Large intestine (tissue), 12 donors: ENCODE measurements around the gene ZCCHC24. TPM values are rescaled to one million over a fixed set of nuclear protein-coding genes. Genes with fewer than 3 reads are reported as not detected.

Experiments
- DNase-seq, 2 donors: peaks; one replicate each; pipeline versions ENCODE4 v3.0.0 to v3.0.0-alpha.2; 2013
- H3K27ac ChIP-seq: one replicate; pipeline ENCODE4 v1.5.1; 2013; ENCODE audit warnings: low read length
- H3K27me3 ChIP-seq: 2 replicates; pipeline ENCODE4 v1.6.1; 2013; ENCODE audit warnings: low read length; ENCODE audit not compliant: control insufficient read depth, insufficient read depth
- H3K36me3 ChIP-seq: 2 replicates; pipeline ENCODE4 v1.6.1; 2013; ENCODE audit warnings: low read length; ENCODE audit not compliant: control insufficient read depth, insufficient read depth
- H3K4me1 ChIP-seq: one replicate; pipeline ENCODE4 v1.6.1; 2013; ENCODE audit warnings: low read length; ENCODE audit not compliant: control insufficient read depth, insufficient read depth
- H3K4me3 ChIP-seq: one replicate; pipeline ENCODE4 v1.5.1; 2013; ENCODE audit warnings: low read length
- H3K9me3 ChIP-seq: one replicate; pipeline ENCODE4 v1.6.1; 2013; ENCODE audit warnings: mild to moderate bottlenecking, low read depth, low read length, moderate library complexity; ENCODE audit not compliant: control insufficient read depth
- WGBS: methylation state at CpG from one replicate; pipeline ENCODE4 v1.1.5; 2013; ENCODE audit warnings: low lambda C conversion rate; ENCODE audit not compliant: insufficient coverage; 5-methylcytosine and 5-hydroxymethylcytosine counted together
- long read RNA-seq, 11 donors: transcript quantifications; one replicate each; lab custom pipeline, GENCODE V29; 2026
- polyA plus RNA-seq: library from polyadenylated mRNA; unstranded; fragments of 120-200 nt; gene quantifications from one replicate; pipeline ENCODE4 v1.2.1, GENCODE V29; 2013

Gene ZCCHC24
- polyA plus RNA-seq, result 23.8 TPM
- long read RNA-seq, donor 1, full-length matches to known transcripts, result 2 of 2 reads
- long read RNA-seq, donor 1, partial matches to known transcripts, result 0 of 2 reads
- long read RNA-seq, donor 1, other reads (novel, unspliced or antisense), result 0 of 2 reads
- long read RNA-seq, donor 2, full-length matches to known transcripts, result 6 of 6 reads
- long read RNA-seq, donor 2, partial matches to known transcripts, result 0 of 6 reads
- long read RNA-seq, donor 2, other reads (novel, unspliced or antisense), result 0 of 6 reads
- long read RNA-seq, donor 3, result 0 reads
- long read RNA-seq, donor 4, result 0 reads
- long read RNA-seq, donor 5, full-length matches to known transcripts, result 10 of 10 reads
- long read RNA-seq, donor 5, partial matches to known transcripts, result 0 of 10 reads
- long read RNA-seq, donor 5, other reads (novel, unspliced or antisense), result 0 of 10 reads
- long read RNA-seq, donor 6, full-length matches to known transcripts, result 11 of 11 reads
- long read RNA-seq, donor 6, partial matches to known transcripts, result 0 of 11 reads
- long read RNA-seq, donor 6, other reads (novel, unspliced or antisense), result 0 of 11 reads
- long read RNA-seq, donor 7, full-length matches to known transcripts, result 3 of 11 reads
- long read RNA-seq, donor 7, partial matches to known transcripts, result 8 of 11 reads
- long read RNA-seq, donor 7, other reads (novel, unspliced or antisense), result 0 of 11 reads
- long read RNA-seq, donor 8, full-length matches to known transcripts, result 6 of 6 reads
- long read RNA-seq, donor 8, partial matches to known transcripts, result 0 of 6 reads
- long read RNA-seq, donor 8, other reads (novel, unspliced or antisense), result 0 of 6 reads
- long read RNA-seq, donor 9, full-length matches to known transcripts, result 2 of 2 reads
- long read RNA-seq, donor 9, partial matches to known transcripts, result 0 of 2 reads
- long read RNA-seq, donor 9, other reads (novel, unspliced or antisense), result 0 of 2 reads
- long read RNA-seq, donor 10, full-length matches to known transcripts, result 2 of 11 reads
- long read RNA-seq, donor 10, partial matches to known transcripts, result 9 of 11 reads
- long read RNA-seq, donor 10, other reads (novel, unspliced or antisense), result 0 of 11 reads
- long read RNA-seq, donor 11, full-length matches to known transcripts, result 8 of 8 reads
- long read RNA-seq, donor 11, partial matches to known transcripts, result 0 of 8 reads
- long read RNA-seq, donor 11, other reads (novel, unspliced or antisense), result 0 of 8 reads

DNA sequence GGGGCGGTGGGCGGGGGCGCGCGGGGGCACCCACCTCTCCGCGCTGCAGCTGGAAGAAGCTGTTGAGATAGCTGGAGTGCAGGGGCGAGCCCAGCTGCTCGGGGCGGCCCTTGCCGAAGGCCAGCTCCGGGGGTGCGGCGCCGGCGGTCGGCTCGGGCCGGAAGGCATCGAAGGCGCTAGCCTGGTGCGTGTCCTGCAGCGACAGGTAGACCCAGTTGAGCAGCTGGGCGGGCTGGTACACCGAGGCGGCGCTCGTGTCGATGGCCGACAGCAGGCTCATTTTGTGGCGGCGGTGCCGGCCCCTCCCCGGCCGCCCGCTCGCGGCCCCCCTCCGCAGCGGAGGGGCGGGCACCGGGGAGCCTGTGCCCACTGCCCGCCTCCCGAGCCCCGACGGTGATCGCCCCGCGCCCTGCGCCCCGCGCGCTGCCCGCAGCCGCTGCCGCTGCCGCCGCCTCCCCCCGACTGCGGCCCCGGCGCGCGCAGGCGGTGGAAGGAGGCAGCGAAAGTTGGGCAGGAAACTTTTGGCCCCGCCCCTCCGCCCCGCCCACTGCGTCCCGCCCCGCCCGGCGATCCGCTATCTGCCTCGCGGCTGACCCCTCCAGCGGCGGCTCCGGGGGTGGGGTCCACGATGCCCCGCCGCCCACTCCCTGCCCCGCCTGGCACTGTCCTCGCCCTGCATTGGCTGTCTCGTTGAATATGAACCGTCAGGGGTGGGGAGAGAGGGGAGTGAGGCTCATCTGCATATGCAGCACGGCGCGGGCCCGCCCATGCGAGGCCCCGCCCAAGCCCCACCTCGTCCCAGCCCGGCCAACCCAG is at the start of gene ZCCHC24:
TSS of gene ZCCHC24 (minus strand) at position 464 of the 816 bp plus-strand sequence. CDS start at position 280, 184 bp downstream.
- peak within 1 kb of the TSS; percentile 71 for H3K27ac ChIP-seq
- peaks cover 18% of the 10 kb centered on the region for H3K4me1 ChIP-seq
- peaks cover 3% of the 10 kb centered on the region for H3K9me3 ChIP-seq
- DNase-seq, result peak; percentile 97 to 99
- H3K4me3 ChIP-seq, result peak within 1 kb of the TSS; percentile 60
- no peaks in the 10 kb centered on the region for H3K36me3 ChIP-seq
- WGBS, result no CpG with 5 or more reads among the region's 95 CpGs
- peaks cover 13% of the 10 kb centered on the region for H3K27me3 ChIP-seq

- no peak overlapping the region for H3K27ac ChIP-seq
- H3K9me3 ChIP-seq, result no peaks in the 10 kb centered on the region
- H3K36me3 ChIP-seq, result no peaks in the 10 kb centered on the region
- H3K27me3 ChIP-seq, result peaks cover 10% of the 10 kb centered on the region
- WGBS, result no CpG with 5 or more reads among the region's 1 CpG
- H3K4me3 ChIP-seq, result no peak overlapping the region
- no peak for DNase-seq
- no peaks in the 10 kb centered on the region for H3K4me1 ChIP-seq
Measured at GRCh38 chr10:79493806-79494205, 48.4 kb upstream of the ZCCHC24 start.

- DNase-seq, result no peak
- Histone ChIP-seq H3K36me3 (no peaks in the 10 kb centered on the region), H3K4me1 (no peaks in the 10 kb centered on the region), H3K27ac (no peak overlapping the region), H3K4me3 (no peak overlapping the region), H3K9me3 (no peaks in the 10 kb centered on the region), H3K27me3 (peaks cover 10% of the 10 kb centered on the region)
- no CpG with 5 or more reads among the region's 3 CpGs for WGBS
Measured at GRCh38 chr10:79492839-79493238, 47.4 kb upstream of the ZCCHC24 start.

- H3K4me1 ChIP-seq, result no peaks in the 10 kb centered on the region
- DNase-seq, result no peak
- H3K36me3 ChIP-seq, result no peaks in the 10 kb centered on the region
- no peak overlapping the region for H3K4me3 ChIP-seq
- H3K27me3 ChIP-seq, result peaks cover 8% of the 10 kb centered on the region
- no peak overlapping the region for H3K27ac ChIP-seq
- H3K9me3 ChIP-seq, result no peaks in the 10 kb centered on the region
- no CpG with 5 or more reads among the region's 6 CpGs for WGBS
Measured at GRCh38 chr10:79492256-79492655, 46.8 kb upstream of the ZCCHC24 start.

DNA sequence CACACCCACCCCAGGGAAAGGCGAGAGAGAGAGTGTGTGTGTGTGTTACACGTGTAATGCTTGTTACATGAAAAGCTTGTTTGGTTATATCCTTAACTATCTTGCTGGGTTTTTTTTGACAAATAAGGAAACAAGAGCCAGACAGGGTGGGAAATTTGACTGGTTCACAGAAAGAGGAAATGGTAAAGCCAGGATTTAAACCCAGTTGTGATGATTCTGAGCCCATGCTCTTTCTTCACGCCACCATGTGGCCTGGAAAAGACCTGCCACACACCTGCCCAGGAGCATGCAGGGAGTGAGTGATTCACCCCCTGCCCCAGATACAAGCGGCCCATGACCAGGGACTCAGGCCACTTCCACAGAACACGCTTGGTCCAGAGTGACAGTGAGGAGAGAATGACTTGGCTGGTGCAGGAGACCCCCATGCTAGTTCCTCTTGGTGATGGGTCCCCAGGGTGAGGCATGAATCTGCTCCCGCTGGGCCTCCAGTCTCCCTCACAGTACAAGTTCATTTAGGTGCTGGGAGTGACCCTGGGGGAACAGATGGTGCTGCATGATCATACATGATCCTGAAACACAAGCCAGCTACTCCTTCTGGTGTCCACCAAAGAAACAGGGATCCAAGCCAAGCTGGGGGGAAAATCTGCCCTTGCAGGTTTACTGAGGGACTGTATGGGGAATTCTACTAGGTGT is 45.9 kb upstream of the ZCCHC24 start:
- no peak overlapping the region for H3K4me3 ChIP-seq
- H3K4me1 ChIP-seq, result no peaks in the 10 kb centered on the region
- WGBS, result no CpG with 5 or more reads among the region's 6 CpGs
- H3K27me3 ChIP-seq, result no peaks in the 10 kb centered on the region
- no peaks in the 10 kb centered on the region for H3K36me3 ChIP-seq
- DNase-seq, result no peak
- no peaks in the 10 kb centered on the region for H3K9me3 ChIP-seq
- no peak overlapping the region for H3K27ac ChIP-seq

DNA sequence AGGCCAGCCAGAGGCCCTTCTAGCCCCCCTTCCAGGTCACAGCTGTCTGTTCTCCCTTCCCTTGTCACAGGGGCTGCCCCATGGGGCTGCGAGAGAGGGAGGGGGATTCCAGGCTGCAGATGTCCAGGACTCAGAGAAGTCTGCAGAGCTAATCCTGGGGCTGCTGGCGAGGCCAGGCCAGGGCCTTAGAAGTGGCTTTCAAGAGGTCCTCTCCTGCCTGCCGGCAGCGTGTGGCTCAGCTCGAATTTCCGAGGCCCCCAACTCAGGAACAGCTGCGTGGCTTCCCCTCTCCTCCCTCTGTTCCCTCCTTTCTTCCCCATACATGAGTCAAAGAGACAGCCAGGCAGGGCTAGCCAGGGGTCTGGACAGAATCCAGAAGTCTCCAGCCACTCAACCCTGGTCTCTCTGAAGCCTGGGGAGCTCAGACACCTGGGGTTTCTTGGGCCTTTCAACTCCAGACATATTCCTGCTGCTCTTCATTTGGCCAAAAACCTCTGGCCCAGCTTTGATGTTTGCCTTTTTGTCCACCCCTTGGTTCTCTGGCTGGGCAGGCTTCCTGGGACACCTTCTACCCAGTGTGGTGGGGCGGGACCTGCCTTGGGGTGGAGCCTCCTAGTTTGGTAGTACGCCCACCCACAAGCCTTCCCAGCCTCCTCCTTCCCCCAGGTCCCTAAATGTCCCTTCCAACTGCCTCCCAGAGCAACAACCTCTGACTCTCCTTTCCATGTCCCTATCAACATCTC is 45.1 kb upstream of the ZCCHC24 start:
- no CpG with 5 or more reads among the region's 9 CpGs for WGBS
- no peaks in the 10 kb centered on the region for H3K36me3 ChIP-seq
- peak in 1 of 2 donors; percentile 49 for DNase-seq
- H3K9me3 ChIP-seq, result no peaks in the 10 kb centered on the region
- H3K27me3 ChIP-seq, result no peaks in the 10 kb centered on the region
- no peaks in the 10 kb centered on the region for H3K4me1 ChIP-seq
- no peak overlapping the region for H3K27ac ChIP-seq
- H3K4me3 ChIP-seq, result no peak overlapping the region

GRCh38 chr10:79488870-79489269 is 43.4 kb upstream of the ZCCHC24 start:
- Histone ChIP-seq H3K36me3 (no peaks in the 10 kb centered on the region), H3K27me3 (no peaks in the 10 kb centered on the region), H3K9me3 (no peaks in the 10 kb centered on the region), H3K4me3 (no peak overlapping the region), H3K4me1 (no peaks in the 10 kb centered on the region), H3K27ac (no peak overlapping the region)
- WGBS, result no CpG with 5 or more reads among the region's 3 CpGs
- DNase-seq, result peak in 1 of 2 donors; percentile 60

DNA sequence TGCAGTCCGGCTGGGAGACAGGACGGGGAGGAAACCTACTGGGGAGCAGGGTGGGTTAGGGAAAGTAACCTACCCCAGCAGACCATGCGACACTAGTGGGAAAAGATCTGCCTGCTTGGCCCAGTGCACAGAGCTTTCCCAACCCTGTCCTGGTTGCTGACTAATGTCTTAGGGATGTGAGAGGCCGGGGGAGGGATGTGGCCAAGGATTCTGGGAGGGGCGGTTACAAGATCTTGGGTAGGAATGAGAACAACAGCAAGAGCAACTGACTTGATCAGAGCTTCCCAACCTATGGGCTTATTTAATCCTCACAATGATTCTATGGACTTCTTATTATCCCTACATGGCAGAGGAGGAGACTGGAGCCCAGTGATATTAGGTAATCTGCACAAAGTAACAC is 42.9 kb upstream of the ZCCHC24 start:
- Histone ChIP-seq H3K9me3 (no peaks in the 10 kb centered on the region), H3K36me3 (no peaks in the 10 kb centered on the region), H3K4me1 (no peaks in the 10 kb centered on the region), H3K27ac (peak overlapping the region; percentile 18), H3K4me3 (no peak overlapping the region), H3K27me3 (no peaks in the 10 kb centered on the region)
- no CpG with 5 or more reads among the region's 5 CpGs for WGBS
- DNase-seq, result peak; percentile 51 to 54
